IMR-90 (cell line): ENCODE data around the gene DNAH17. TPM values are rescaled to one million over a fixed set of nuclear protein-coding genes. Genes with fewer than 3 reads are reported as not detected.

Experiments used
- ATAC-seq: fragments of 200-7000 bp; cut with Tn5 transposase; 2 replicates; pipeline ENCODE4 v1.9.1; 2020; ENCODE audit warnings: low read depth, mild to moderate bottlenecking, moderate library complexity
- BruUV-seq: library from RNA; stranded (reverse); fragments of 400-500 nt; replicated peaks from 2 replicates; lab custom pipeline; 2021; lab: Mats Ljungman, UMichigan
- CTCF ChIA-PET: fragments of 300-600 bp; formaldehyde crosslinking; extraction: SDS; loops from one replicate; lab custom pipeline; 2021; ENCODE audit warnings: antibody characterized with exemption; lab: Yijun Ruan, JAX
- POLR2A ChIA-PET: fragments of 300-600 bp; sonication (Branson Sonifier 250); formaldehyde crosslinking; loops from one replicate; lab custom pipeline; 2022; ENCODE audit warnings: antibody characterized with exemption; ENCODE audit not compliant: unreplicated experiment; lab: Charles Lee
- DNase-seq: peaks from one replicate; pipeline ENCODE4 v3.0.0; 2013
- H2AFZ ChIP-seq: replicated peaks from 2 replicates; pipeline ENCODE3; 2013; ENCODE audit warnings: low read length, mild to moderate bottlenecking; ENCODE audit not compliant: poor library complexity
- H2AK5ac ChIP-seq: 2 replicates; pipeline ENCODE4 v1.6.1; 2013; ENCODE audit warnings: low read depth, low read length, inconsistent platforms
- H2AK9ac ChIP-seq: replicated peaks from 2 replicates; pipeline ENCODE3; 2013; ENCODE audit warnings: mild to moderate bottlenecking, low read depth, low read length, moderate library complexity; ENCODE audit not compliant: poor library complexity
- H2BK120ac ChIP-seq: 2 replicates; pipeline ENCODE4 v1.6.1; 2013; ENCODE audit warnings: low read depth, low read length, inconsistent platforms
- H2BK15ac ChIP-seq: 3 replicates; pipeline ENCODE4 v1.6.1; 2013; ENCODE audit warnings: low read depth, low read length, inconsistent platforms
- H2BK20ac ChIP-seq: 2 replicates; pipeline ENCODE4 v1.6.1; 2013; ENCODE audit warnings: low read depth, mild to moderate bottlenecking, inconsistent platforms, low read length, moderate library complexity
- H2BK5ac ChIP-seq: 2 replicates; pipeline ENCODE4 v1.6.1; 2013; ENCODE audit warnings: mild to moderate bottlenecking, low read depth, low read length, inconsistent platforms; ENCODE audit not compliant: poor library complexity, severe bottlenecking
- H3K14ac ChIP-seq: replicated peaks from 2 replicates; pipeline ENCODE4 v1.6.1; 2013; ENCODE audit warnings: low read depth, low read length, inconsistent platforms
- H3K18ac ChIP-seq: 2 replicates; pipeline ENCODE4 v1.6.1; 2013; ENCODE audit warnings: low read depth, low read length, control low read depth
- H3K23ac ChIP-seq: 2 replicates; pipeline ENCODE4 v1.6.1; 2013; ENCODE audit warnings: low read depth, low read length, inconsistent platforms
- H3K27ac ChIP-seq: 2 replicates; pipeline ENCODE4 v1.5.1; 2013; ENCODE audit warnings: mild to moderate bottlenecking, control low read depth, low read length; ENCODE audit not compliant: insufficient read depth
- H3K27me3 ChIP-seq: 2 replicates; pipeline ENCODE4 v1.6.1; 2013; ENCODE audit warnings: low read length; ENCODE audit not compliant: control insufficient read depth, insufficient read depth
- H3K36me3 ChIP-seq: 2 replicates; pipeline ENCODE4 v1.6.1; 2013; ENCODE audit warnings: low read length, mixed read lengths; ENCODE audit not compliant: control insufficient read depth, insufficient read depth
- H3K4ac ChIP-seq: 2 replicates; pipeline ENCODE4 v1.6.1; 2013; ENCODE audit warnings: low read depth, low read length, inconsistent platforms
- H3K4me1 ChIP-seq: 2 replicates; pipeline ENCODE4 v1.6.1; 2013; ENCODE audit warnings: low read length, mixed read lengths; ENCODE audit not compliant: control insufficient read depth, insufficient read depth
- H3K4me2 ChIP-seq: 2 replicates; pipeline ENCODE4 v1.6.1; 2013; ENCODE audit warnings: low read depth, mild to moderate bottlenecking, control low read depth, low read length, moderate library complexity
- H3K4me3 ChIP-seq: 2 replicates; pipeline ENCODE4 v1.5.1; 2013; ENCODE audit warnings: low read depth, mild to moderate bottlenecking, control low read depth, low read length, moderate library complexity; ENCODE audit not compliant: insufficient read depth
- H3K56ac ChIP-seq: 2 replicates; pipeline ENCODE4 v1.6.1; 2013; ENCODE audit warnings: low read length, inconsistent platforms; ENCODE audit not compliant: insufficient read depth; ENCODE audit errors: extremely low read depth
- H3K79me1 ChIP-seq, 2 experiments: 2 replicates each; pipeline ENCODE4 v1.6.1; 2013; ENCODE audit warnings: low read length in 2 of 2, inconsistent platforms in 1 of 2, low read depth in 1 of 2
- H3K9ac ChIP-seq: 2 replicates; pipeline ENCODE4 v1.6.1; 2013; ENCODE audit warnings: low read depth, low read length, control low read depth
- H3K9me1 ChIP-seq: 2 replicates; pipeline ENCODE4 v1.6.1; 2013; ENCODE audit warnings: low read length, inconsistent platforms; ENCODE audit not compliant: insufficient read depth
- H3K9me3 ChIP-seq: 2 replicates; pipeline ENCODE4 v1.6.1; 2013; ENCODE audit warnings: low read length; ENCODE audit not compliant: control insufficient read depth, insufficient read depth
- H4K20me1 ChIP-seq: 2 replicates; pipeline ENCODE4 v1.6.1; 2013; ENCODE audit warnings: low read length, inconsistent platforms; ENCODE audit not compliant: insufficient read depth
- H4K5ac ChIP-seq: 2 replicates; pipeline ENCODE4 v1.6.1; 2013; ENCODE audit warnings: mild to moderate bottlenecking, low read depth, low read length, control low read depth
- H4K8ac ChIP-seq, 2 experiments: 2 replicates each; pipeline ENCODE4 v1.6.1; 2013; ENCODE audit warnings: low read depth in 2 of 2, low read length in 2 of 2, control low read depth in 1 of 2, inconsistent platforms in 1 of 2
- H4K91ac ChIP-seq: 2 replicates; pipeline ENCODE4 v1.6.1; 2013; ENCODE audit warnings: low read depth, low read length, inconsistent platforms; ENCODE audit not compliant: insufficient read depth
- BHLHE40 ChIP-seq: fragments of 150-350 bp; IDR thresholded peaks from 2 replicates; pipeline ENCODE4 v1.6.1; 2016; ENCODE audit warnings: mild to moderate bottlenecking, low read depth, low read length
- MAFK ChIP-seq: IDR thresholded peaks from 2 replicates; pipeline ENCODE4 v1.6.1; 2012; ENCODE audit warnings: low read depth, low read length, improper control_type of control experiment
- RCOR1 ChIP-seq: IDR thresholded peaks from 2 replicates; pipeline ENCODE4 v1.6.1; 2012; ENCODE audit warnings: mild to moderate bottlenecking, low read length, improper control_type of control experiment; ENCODE audit not compliant: insufficient replicate concordance
- USF2 ChIP-seq: fragments of 150-350 bp; IDR thresholded peaks from 2 replicates; pipeline ENCODE4 v1.6.1; 2017; ENCODE audit warnings: mild to moderate bottlenecking, antibody characterized with exemption, low read length, low read depth
- WGBS, 2 experiments: methylation state at CpG; one replicate each; pipeline versions ENCODE4 v1.1.5 to v1.1.7; 2013; ENCODE audit warnings: missing lambda C conversion rate in 2 of 2; ENCODE audit not compliant: insufficient read length in 1 of 2; ENCODE audit errors: extremely low coverage in 2 of 2; 5-methylcytosine and 5-hydroxymethylcytosine counted together
- dilution Hi-C: fragments of 300-500 bp; cut with HindIII; formaldehyde crosslinking; loops from one replicate; pipeline ENCODE4 v1.14.3; 2018; ENCODE audit warnings: low sequenced_read_pairs; ENCODE audit not compliant: unreplicated experiment
- in situ Hi-C: fragments of 300-500 bp; cut with MboI; formaldehyde crosslinking; loops from 3 replicates; pipeline ENCODE4 v1.14.3; 2019; ENCODE audit warnings: low sequenced_read_pairs, inconsistent platforms, mixed read lengths
- intact Hi-C: fragments of 100-400 bp; cut with micrococcal nuclease; formaldehyde crosslinking; loops from 2 replicates; pipeline ENCODE4 v1.10.0; 2022
- polyA plus RNA-seq, 3 experiments: library from polyadenylated mRNA; depleted of rRNA; stranded (reverse); fragments of >200 nt; gene quantifications; 2 replicates each; pipeline ENCODE4 v1.2.3, GENCODE V29; 2012; ENCODE audit warnings: low replicate concordance in 1 of 3
- total RNA-seq: library from RNA; depleted of rRNA; stranded (reverse); fragments of >200 nt; gene quantifications from 2 replicates; pipeline ENCODE4 v1.2.3, GENCODE V29; 2012

Gene DNAH17
- total and polyA plus RNA-seq, 2 of the 4 experiments (the other 2 are of a cell fraction): not detected

DNA sequence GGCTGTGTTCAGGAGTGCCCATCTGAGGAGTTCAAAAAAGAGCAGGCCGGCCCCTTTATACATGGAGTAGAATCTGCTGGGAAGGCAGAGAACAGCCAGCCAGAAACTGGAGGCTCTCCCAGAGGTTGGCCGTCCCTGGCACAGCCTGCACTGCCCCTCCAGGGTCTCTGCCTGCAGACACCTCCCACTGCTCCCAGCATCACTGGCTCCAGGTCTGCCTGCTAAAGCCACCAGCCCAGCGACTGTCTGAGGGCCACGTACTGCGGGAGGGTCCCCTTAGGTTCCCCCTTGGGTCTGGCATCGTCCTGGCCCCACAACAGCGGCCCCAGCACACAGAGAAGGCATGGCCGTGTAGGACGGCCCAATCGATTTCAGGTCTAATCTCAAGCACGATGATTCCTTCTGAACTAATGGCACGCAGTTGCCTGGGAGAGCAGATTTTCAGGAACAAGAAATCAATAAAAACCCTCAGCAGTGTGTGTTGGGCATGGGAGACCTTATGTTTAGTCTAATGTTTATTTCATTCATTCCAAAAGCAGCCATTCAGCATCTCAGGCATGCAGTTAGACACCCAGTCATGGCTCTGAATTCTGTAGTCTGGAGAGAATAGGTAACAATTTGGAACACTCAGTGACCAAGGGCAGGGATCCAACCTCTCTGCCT is 103.1 kb downstream of the DNAH17 start:
- H2AK9ac ChIP-seq: no peak overlapping the region
- peak overlapping the region; percentile 55 for H2AK5ac ChIP-seq
- no peaks in the 10 kb centered on the region for H4K20me1 ChIP-seq
- no peak overlapping the region for H3K56ac ChIP-seq
- no TSS peak for BruUV-seq
- H2BK15ac ChIP-seq: peak overlapping the region; percentile 3; the same call in 1 of the 3 replicates
- peak overlapping the region; percentile 36 for H2BK20ac ChIP-seq
- H3K27ac ChIP-seq: no peak overlapping the region
- H3K9me3 ChIP-seq: peaks cover 4% of the 10 kb centered on the region; the same call in 1 of the 2 replicates
- H3K4ac ChIP-seq: peak overlapping the region; percentile 55
- dilution Hi-C loops: no loop called here
- 83% methylated on average over 5 of the region's 12 CpGs; no CpG with 5 or more reads in 1 of the 2 experiments for WGBS, 2 experiments
- no peaks in the 10 kb centered on the region for H3K79me1 ChIP-seq
- peak overlapping the region; percentile 32; the same call in 1 of the 2 replicates for H3K4me2 ChIP-seq
- peaks cover 9% of the 10 kb centered on the region for H3K9me1 ChIP-seq
- in situ Hi-C loops: no loop called here
- H3K9ac ChIP-seq: no peak overlapping the region
- H2BK5ac ChIP-seq: no peak overlapping the region
- peak overlapping the region; percentile 61 for H2AFZ ChIP-seq
- H4K91ac ChIP-seq: peak overlapping the region; percentile 38; the same call in 1 of the 2 replicates
- peaks cover 10% of the 10 kb centered on the region for H3K4me1 ChIP-seq
- ATAC-seq (peak; percentile 95), DNase-seq (peak; percentile 41)
- H2BK120ac ChIP-seq: 0 out of 2 replicates have a peak overlapping the region, but pooled peaks have one; percentile 27
- H4K5ac ChIP-seq: no peak overlapping the region
- H3K18ac ChIP-seq: no peak overlapping the region
- H3K27me3 ChIP-seq: peaks cover 5% of the 10 kb centered on the region; the same call in 1 of the 2 replicates
- intact Hi-C loops: no loop called here
- H3K23ac ChIP-seq: no peak overlapping the region
- ChIA-PET POLR2A (no interaction called here), CTCF (no interaction called here)
- H3K4me3 ChIP-seq: no peak overlapping the region
- 0 out of 2 replicates have a peak overlapping the region, but pooled peaks have one; percentile 13 for H3K14ac ChIP-seq
- H4K8ac ChIP-seq: no peak overlapping the region
- no peak for TF ChIP-seq BHLHE40
- TF ChIP-seq MAFK: no peak
- no peak for TF ChIP-seq USF2
- no peak for TF ChIP-seq RCOR1
- H3K36me3 ChIP-seq: no peaks in the 10 kb centered on the region
